BE2C (cell line): ENCODE results near the gene LHX8.

Experiments
- DNase-seq: peaks from one replicate; pipeline ENCODE4 v3.0.0-alpha.2; 2020
- H3K27me3 ChIP-seq: fragments of 250-450 bp; sonication (Bioruptor Pico); 2 replicates; pipeline ENCODE4 v1.5.1; 2020; ENCODE audit warnings: mild to moderate bottlenecking
- H3K36me3 ChIP-seq: fragments of 250-450 bp; sonication (Bioruptor Pico); 2 replicates; pipeline ENCODE4 v1.5.1; 2020; ENCODE audit warnings: mild to moderate bottlenecking
- H3K4me1 ChIP-seq: fragments of 250-450 bp; sonication (Bioruptor Pico); 2 replicates; pipeline ENCODE4 v1.5.1; 2020
- H3K4me3 ChIP-seq: 2 replicates; pipeline ENCODE4 v1.5.1; 2011; ENCODE audit warnings: low read depth, low read length
- H3K9me3 ChIP-seq: fragments of 250-450 bp; sonication (Bioruptor Pico); 2 replicates; pipeline ENCODE4 v1.5.1; 2020
- CTCF ChIP-seq: IDR thresholded peaks from 2 replicates; pipeline ENCODE4 v1.5.1; 2012; ENCODE audit warnings: mild to moderate bottlenecking, low read depth, low read length

LHX8 gene

GRCh38 chr1:75136195-75136815 lies 2.1 kb downstream of the LHX8 start:
- Histone ChIP-seq H3K9me3 (no peaks in the 10 kb centered on the region), H3K4me3 (no peak overlapping the region), H3K36me3 (no peaks in the 10 kb centered on the region), H3K27me3 (peaks cover 81% of the 10 kb centered on the region), H3K4me1 (no peaks in the 10 kb centered on the region)
- no peak for DNase-seq
- TF ChIP-seq CTCF, result no peak

- Histone ChIP-seq H3K9me3 (no peaks in the 10 kb centered on the region), H3K4me3 (no peak overlapping the region), H3K27me3 (peaks cover 74% of the 10 kb centered on the region), H3K36me3 (no peaks in the 10 kb centered on the region), H3K4me1 (no peaks in the 10 kb centered on the region)
- no peak for TF ChIP-seq CTCF
- DNase-seq, result no peak
Measured at GRCh38 chr1:75136921-75137641, 2.9 kb downstream of the LHX8 start.

- Histone ChIP-seq H3K4me3 (no peak overlapping the region), H3K27me3 (no peaks in the 10 kb centered on the region), H3K9me3 (no peaks in the 10 kb centered on the region), H3K36me3 (no peaks in the 10 kb centered on the region), H3K4me1 (no peaks in the 10 kb centered on the region)
- no peak for TF ChIP-seq CTCF
- no peak for DNase-seq
Measured at GRCh38 chr1:75152092-75152491, 17.9 kb downstream of the LHX8 start.

- H3K27me3 ChIP-seq, result no peaks in the 10 kb centered on the region; the same call in 1 of the 2 replicates
- no peak for DNase-seq
- TF ChIP-seq CTCF, result no peak
- no peaks in the 10 kb centered on the region for H3K9me3 ChIP-seq
- H3K4me1 ChIP-seq, result no peaks in the 10 kb centered on the region
- H3K36me3 ChIP-seq, result no peaks in the 10 kb centered on the region
- H3K4me3 ChIP-seq, result no peak overlapping the region
Measured at GRCh38 chr1:75159154-75159553, 25.0 kb downstream of the LHX8 start.

GRCh38 chr1:75165264-75165663 lies 31.1 kb downstream of the LHX8 start:
- no peaks in the 10 kb centered on the region for H3K27me3 ChIP-seq
- no peaks in the 10 kb centered on the region for H3K36me3 ChIP-seq
- H3K4me1 ChIP-seq, result no peaks in the 10 kb centered on the region
- H3K4me3 ChIP-seq, result no peak overlapping the region
- no peak for DNase-seq
- H3K9me3 ChIP-seq, result no peaks in the 10 kb centered on the region
- TF ChIP-seq CTCF, result no peak

GRCh38 chr1:75166821-75167220 lies 32.6 kb downstream of the LHX8 start:
- H3K9me3 ChIP-seq, result no peaks in the 10 kb centered on the region
- TF ChIP-seq CTCF, result no peak
- no peaks in the 10 kb centered on the region for H3K27me3 ChIP-seq
- no peaks in the 10 kb centered on the region for H3K36me3 ChIP-seq
- DNase-seq, result no peak
- no peaks in the 10 kb centered on the region for H3K4me1 ChIP-seq
- no peak overlapping the region for H3K4me3 ChIP-seq
